Psoas muscle (tissue), 8 donors: ENCODE measurements around the gene FNDC3B. TPM values are rescaled to one million over a fixed set of nuclear protein-coding genes. Genes with fewer than 3 reads are reported as not detected.
A peak's percentile ranks its signal among the peaks of the same experiment; 100 is the strongest.

Experiments
- ATAC-seq, 4 donors: fragments of 200-7000 bp; cut with Tn5 transposase; one replicate each; pipeline ENCODE4 v1.9.1; 2020; ENCODE audit warnings: moderate library complexity in 3 of 4, mild to moderate bottlenecking in 2 of 4
- DNase-seq, 2 donors: peaks; one replicate each; pipeline ENCODE4 v3.0.0-alpha.2; 2020
- H3K27ac ChIP-seq: fragments of 200-600 bp; one replicate; pipeline ENCODE4 v1.8.0; 2022
- H3K27me3 ChIP-seq, 3 donors: fragments of 200-600 bp in 1 of 3; one replicate each; pipeline versions ENCODE4 v1.6.1 to v1.8.0; 2013 to 2022; ENCODE audit warnings: low read length in 2 of 3, mild to moderate bottlenecking in 2 of 3, moderate library complexity in 1 of 3; ENCODE audit not compliant: insufficient read depth in 3 of 3
- H3K36me3 ChIP-seq, 2 donors: fragments of 200-600 bp in 1 of 2; one replicate each; pipeline versions ENCODE4 v1.6.1 to v1.8.0; 2013 to 2022; ENCODE audit warnings: low read depth in 1 of 2, mild to moderate bottlenecking in 1 of 2, moderate library complexity in 1 of 2; ENCODE audit not compliant: insufficient read depth in 1 of 2
- H3K4me1 ChIP-seq: fragments of 200-600 bp; one replicate; pipeline ENCODE4 v1.8.0; 2022
- H3K4me3 ChIP-seq: fragments of 200-600 bp; one replicate; pipeline ENCODE4 v1.8.0; 2022; ENCODE audit warnings: mild to moderate bottlenecking
- H3K9me3 ChIP-seq: fragments of 200-600 bp; one replicate; pipeline ENCODE4 v1.8.0; 2022
- CTCF ChIP-seq: fragments of 200-600 bp; IDR thresholded peaks from one replicate; pipeline ENCODE4 v1.8.0; 2022; ENCODE audit warnings: antibody characterized with exemption
- WGBS, 3 donors: extraction: QIAGEN DNeasy Blood & Tissue Kit; methylation state at CpG; one replicate each; pipeline versions ENCODE4 v1.1.6 to v1.1.7; 2013; 5-methylcytosine and 5-hydroxymethylcytosine counted together
- intact Hi-C, 2 donors: fragments of 100-400 bp; cut with DNase I; formaldehyde crosslinking; loops; one replicate each; pipeline versions ENCODE4 v1.11.0 to v1.14.2; 2022
- polyA plus RNA-seq, 3 donors: library from polyadenylated mRNA; stranded (reverse); fragments of 200-250 nt; gene quantifications; one replicate each; pipeline ENCODE4 v1.2.3, GENCODE V29; 2013
- total RNA-seq, 4 donors: library from RNA; stranded (reverse); fragmentation: NEBNext Ultra II Directional in 2 of 4; extraction: Animal tissue kit (Norgen Biotek cat#: 25700) in 2 of 4; gene quantifications; one replicate each; pipeline versions ENCODE4 v1.2.1 to v1.2.4, GENCODE V29; 2021 to 2023
- donor health status: healthy with polysubstance abuse.
- donor health status: DM: no; HTN: no; CAD: no; lungs with moderate emphysema.
- donor health status: Bipolar disorder and iron deficiency.
- donor health status: healthy.
- donor health status: DM: yes; HTN: yes; CAD: no.
- donor health status: DM: no; HTN: no; CAD: no.
- donor health status: DM: no; HTN: no; CAD: no.
- donor health status: DM: yes; HTN: yes; CAD: no.

FNDC3B gene
- total and polyA plus RNA-seq, 7 donors = 12.4 to 133 (median 50.8) TPM

GRCh38 chr3:172137287-172138192, 98.2 kb downstream of the FNDC3B start:
- 50 to 63% (median 62%) methylated on average over 2 of the region's 2 CpGs for WGBS, 3 donors

GRCh38 chr3:172138193-172138537, 98.8 kb downstream of the FNDC3B start:
- Histone ChIP-seq H3K27ac (peak overlapping the region; percentile 79), H3K4me1 (peaks cover 93% of the 10 kb centered on the region), H3K9me3 (no peaks in the 10 kb centered on the region), H3K4me3 (no peak overlapping the region), H3K27me3 (no peaks in the 10 kb centered on the region), H3K36me3 (no peaks in the 10 kb centered on the region)
- ATAC-seq (no peak), DNase-seq (no peak)
- intact Hi-C loops = no loop called here
- WGBS, 3 donors = 72 to 78% (median 73%) methylated on average over 3 of the region's 3 CpGs
- TF ChIP-seq CTCF = no peak

More at GRCh38 chr3:172137287-172138192, 98.2 kb downstream of the FNDC3B start:
- no peak for TF ChIP-seq CTCF
- H3K27ac ChIP-seq = peak overlapping the region; percentile 79
- H3K4me3 ChIP-seq = no peak overlapping the region
- H3K27me3 ChIP-seq = no peaks in the 10 kb centered on the region
- intact Hi-C loops = loop anchor here in 1 of 2 donors (2.0 kb wide), 1 partner anchor 13 kb away; no protein-coding TSS in a partner anchor
- H3K36me3 ChIP-seq = no peaks in the 10 kb centered on the region
- H3K9me3 ChIP-seq = no peaks in the 10 kb centered on the region
- DNase-seq (no peak), ATAC-seq (no peak)
- H3K4me1 ChIP-seq = peaks cover 93% of the 10 kb centered on the region

GRCh38 chr3:172138792-172139507, 99.6 kb downstream of the FNDC3B start:
- no peaks in the 10 kb centered on the region for H3K9me3 ChIP-seq
- H3K27ac ChIP-seq = peak overlapping the region; percentile 79
- peak in 1 of 2 donors; percentile 55 for DNase-seq
- no peak for TF ChIP-seq CTCF
- H3K4me3 ChIP-seq = no peak overlapping the region
- peaks cover 85% of the 10 kb centered on the region for H3K4me1 ChIP-seq
- peak; percentile 39 to 74 (median 60) for ATAC-seq
- no peaks in the 10 kb centered on the region for H3K36me3 ChIP-seq
- WGBS, 3 donors = 52 to 66% (median 54%) methylated on average over 6 of the region's 6 CpGs
- intact Hi-C loops = no loop called here
- H3K27me3 ChIP-seq = no peaks in the 10 kb centered on the region

GRCh38 chr3:172139528-172140276, 100.3 kb downstream of the FNDC3B start:
- DNase-seq = no peak
- peak overlapping the region; percentile 79 for H3K27ac ChIP-seq
- no peak overlapping the region for H3K4me3 ChIP-seq
- no peaks in the 10 kb centered on the region for H3K27me3 ChIP-seq
- 44 to 49% (median 45%) methylated on average over 3 of the region's 3 CpGs for WGBS, 3 donors
- no peaks in the 10 kb centered on the region for H3K9me3 ChIP-seq
- intact Hi-C loops = no loop called here
- H3K36me3 ChIP-seq = no peaks in the 10 kb centered on the region
- no peak for TF ChIP-seq CTCF
- H3K4me1 ChIP-seq = peaks cover 77% of the 10 kb centered on the region
- ATAC-seq = peak in 2 of 4 donors; percentile 28
